Heart right ventricle (tissue), 16 donors: ENCODE measurements around the gene CDH8. TPM values are rescaled to one million over a fixed set of nuclear protein-coding genes. Genes with fewer than 3 reads are reported as not detected.

Experiments
- ATAC-seq, 8 donors: fragments of 200-7000 bp; cut with Tn5 transposase; one replicate each; pipeline ENCODE4 v1.9.1; 2020; ENCODE audit warnings: mild to moderate bottlenecking in 8 of 8, moderate library complexity in 8 of 8, moderate number of reproducible peaks in 1 of 8
- DNase-seq, 2 donors: peaks; one replicate each; pipeline ENCODE4 v3.0.0-alpha.2; 2020
- H3K27ac ChIP-seq, 10 donors: fragments of 200-600 bp; sonication (generic) in 2 of 10; one replicate each; pipeline versions ENCODE4 v1.5.0 to v1.8.0; 2020 to 2022; ENCODE audit warnings: mild to moderate bottlenecking in 3 of 10
- H3K27me3 ChIP-seq, 7 donors: fragments of 200-600 bp; one replicate each; pipeline ENCODE4 v1.8.0; 2021 to 2022; ENCODE audit warnings: mild to moderate bottlenecking in 2 of 7
- H3K36me3 ChIP-seq, 9 donors: fragments of 200-600 bp; sonication (generic) in 1 of 9; one replicate each; pipeline versions ENCODE4 v1.5.0 to v1.8.0; 2020 to 2022; ENCODE audit warnings: mild to moderate bottlenecking in 2 of 9
- H3K4me1 ChIP-seq, 9 donors: fragments of 200-600 bp; sonication (generic) in 1 of 9; one replicate each; pipeline versions ENCODE4 v1.5.0 to v1.8.0; 2020 to 2022; ENCODE audit warnings: mild to moderate bottlenecking in 4 of 9
- H3K4me3 ChIP-seq, 10 donors: fragments of 200-600 bp; sonication (generic) in 2 of 10; one replicate each; pipeline versions ENCODE4 v1.5.0 to v1.8.0; 2020 to 2022; ENCODE audit warnings: mild to moderate bottlenecking in 7 of 10, moderate library complexity in 2 of 10
- H3K9me3 ChIP-seq, 11 donors: fragments of 200-600 bp in 10 of 11; sonication (generic) in 2 of 11; one replicate each; pipeline versions ENCODE4 v1.5.0 to v1.8.0; 2013 to 2022; ENCODE audit warnings: mild to moderate bottlenecking in 2 of 11, control low read depth in 1 of 11, moderate library complexity in 1 of 11
- WGBS, 2 donors: extraction: QIAGEN DNeasy Blood & Tissue Kit; methylation state at CpG; one replicate each; pipeline ENCODE4 v1.1.7; 2013; ENCODE audit warnings: inconsistent platforms in 1 of 2; 5-methylcytosine and 5-hydroxymethylcytosine counted together
- intact Hi-C, 10 donors: fragments of 100-400 bp; cut with DNase I; formaldehyde crosslinking; loops; one replicate each; pipeline versions ENCODE4 v1.11.1 to v1.14.2; 2022
- polyA plus RNA-seq, 2 donors: library from polyadenylated mRNA; stranded (reverse); fragments of 200-250 nt; gene quantifications; one replicate each; pipeline ENCODE4 v1.2.3, GENCODE V29; 2013
- total RNA-seq, 10 donors: library from RNA; stranded (reverse); fragmentation: NEBNext Ultra II Directional in 3 of 10; extraction: Animal tissue kit (Norgen Biotek cat#: 25700) in 3 of 10; gene quantifications; one replicate each; pipeline versions ENCODE4 v1.2.1 to v1.2.4, GENCODE V29; 2021 to 2023
- TF ChIP-seq, protein P1 (sequence below), 9 donors: fragments of 200-600 bp; sonication (generic) in 2 of 9; IDR thresholded peaks; one replicate each; pipeline versions ENCODE4 v1.5.0 to v1.8.0; 2021 to 2022; ENCODE audit warnings: antibody characterized with exemption in 9 of 9, mild to moderate bottlenecking in 5 of 9, moderate library complexity in 1 of 9
- donor health status: Arrhythmogenic right ventricular cardiomyopathy.
- donor health status: ischemic (EF 13 %, LVEDD 7.1; RV severe dilation, severe dysfunction).
- donor health status: healthy with polysubstance abuse.
- donor health status: DM: no; HTN: yes; CAD: no.
- donor health status: DM: no; HTN: no; CAD: no.
- donor health status: ischemic (EF 25% LVEDD 6.9; RV normal size, moderate dysfunction).
- donor health status: ischemic (EF 25% LVEDD 5.7; RV mildly dilated, moderate dysfunction).
- donor health status: healthy.
- donor health status: DM: yes; HTN: yes; CAD: no.
- donor health status: Ischemic cardiomyopathy.
- donor health status: ischemic (EF 35%, LVEDD 5.7; RV mildly dilated, moderate dysfunction).
- donor health status: nonischemic (EF 11% LVEDD 7.7; RV severe dilation, severe dysfunction).
- donor health status: DM: yes; HTN: yes; CAD: no.
- donor health status: PGD.
- donor health status: ischemic (EF 29% LVEDD 5.4; RV normal size, mild dysfunction).
- donor health status: nonischemic (EF 23%, LVEDD 6.1; RV moderate dilation, normal function).

CDH8 gene
- total and polyA plus RNA-seq, 12 donors = 0.19 to 2.0 (median 0.53) TPM; not detected in 5

DNA sequence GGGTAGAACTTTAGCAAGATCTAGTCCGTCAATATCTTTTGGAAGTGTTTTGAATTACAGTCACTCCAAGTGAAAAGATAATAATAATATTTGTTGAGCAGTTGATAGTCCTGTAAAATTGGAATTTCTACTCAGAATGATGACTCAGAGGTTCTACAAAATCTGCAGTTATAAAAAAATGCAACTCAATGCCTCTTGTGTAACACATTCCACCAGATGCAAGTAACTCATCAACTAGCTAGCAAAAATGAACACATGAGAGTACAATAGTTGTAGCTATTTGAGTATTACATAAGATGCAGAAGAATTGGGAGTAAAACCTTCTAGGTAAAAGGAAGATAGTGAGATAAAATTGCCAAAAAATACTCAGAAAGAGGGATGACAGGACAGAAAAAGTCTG is 177.2 kb downstream of the CDH8 start:
- no peaks in the 10 kb centered on the region for H3K4me1 ChIP-seq
- ATAC-seq (no peak), DNase-seq (no peak)
- H3K9me3 ChIP-seq = peaks cover 0 to 10% (median 0%) of the 10 kb centered on the region in 11 donors
- intact Hi-C loops = no loop called here
- TF ChIP-seq, protein P1, sequence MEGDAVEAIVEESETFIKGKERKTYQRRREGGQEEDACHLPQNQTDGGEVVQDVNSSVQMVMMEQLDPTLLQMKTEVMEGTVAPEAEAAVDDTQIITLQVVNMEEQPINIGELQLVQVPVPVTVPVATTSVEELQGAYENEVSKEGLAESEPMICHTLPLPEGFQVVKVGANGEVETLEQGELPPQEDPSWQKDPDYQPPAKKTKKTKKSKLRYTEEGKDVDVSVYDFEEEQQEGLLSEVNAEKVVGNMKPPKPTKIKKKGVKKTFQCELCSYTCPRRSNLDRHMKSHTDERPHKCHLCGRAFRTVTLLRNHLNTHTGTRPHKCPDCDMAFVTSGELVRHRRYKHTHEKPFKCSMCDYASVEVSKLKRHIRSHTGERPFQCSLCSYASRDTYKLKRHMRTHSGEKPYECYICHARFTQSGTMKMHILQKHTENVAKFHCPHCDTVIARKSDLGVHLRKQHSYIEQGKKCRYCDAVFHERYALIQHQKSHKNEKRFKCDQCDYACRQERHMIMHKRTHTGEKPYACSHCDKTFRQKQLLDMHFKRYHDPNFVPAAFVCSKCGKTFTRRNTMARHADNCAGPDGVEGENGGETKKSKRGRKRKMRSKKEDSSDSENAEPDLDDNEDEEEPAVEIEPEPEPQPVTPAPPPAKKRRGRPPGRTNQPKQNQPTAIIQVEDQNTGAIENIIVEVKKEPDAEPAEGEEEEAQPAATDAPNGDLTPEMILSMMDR (IDR thresholded peaks at IDR 0.05) = no peak
- H3K36me3 ChIP-seq = no peaks in the 10 kb centered on the region
- H3K4me3 ChIP-seq = no peak overlapping the region
- no peaks in the 10 kb centered on the region for H3K27me3 ChIP-seq
- H3K27ac ChIP-seq = no peak overlapping the region
- 88 to 89% methylated on average over 1 of the region's 1 CpG for WGBS, 2 donors

DNA sequence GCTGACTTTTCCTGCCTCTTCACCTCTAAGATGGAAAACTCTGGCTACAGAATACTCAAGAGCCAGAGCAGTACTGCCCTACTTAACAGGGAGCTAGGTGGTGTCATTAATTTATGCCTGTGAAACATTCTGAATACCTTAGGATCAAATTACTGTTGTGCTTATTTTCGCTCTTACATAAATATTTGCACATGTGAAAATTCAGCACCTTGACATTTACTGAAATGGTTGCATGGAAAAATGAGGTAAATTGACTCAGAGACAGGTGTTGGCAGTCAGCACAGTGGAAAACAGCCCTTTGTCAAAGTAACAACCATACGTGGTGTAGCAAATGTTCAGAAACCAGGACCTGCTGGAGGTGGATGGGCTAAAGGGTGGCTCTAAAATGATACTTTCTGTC is 193.6 kb downstream of the CDH8 start:
- ATAC-seq = no peak
- no peaks in the 10 kb centered on the region for H3K4me1 ChIP-seq
- H3K27me3 ChIP-seq = no peaks in the 10 kb centered on the region
- WGBS, 2 donors = 79 to 83% methylated on average over 2 of the region's 2 CpGs
- intact Hi-C loops = no loop called here
- DNase-seq = no peak
- TF ChIP-seq, protein P1 (IDR thresholded peaks at IDR 0.05) = no peak
- H3K36me3 ChIP-seq = no peaks in the 10 kb centered on the region
- no peak overlapping the region for H3K27ac ChIP-seq
- peaks cover 0 to 4% (median 0%) of the 10 kb centered on the region in 11 donors for H3K9me3 ChIP-seq
- H3K4me3 ChIP-seq = no peak overlapping the region

DNA sequence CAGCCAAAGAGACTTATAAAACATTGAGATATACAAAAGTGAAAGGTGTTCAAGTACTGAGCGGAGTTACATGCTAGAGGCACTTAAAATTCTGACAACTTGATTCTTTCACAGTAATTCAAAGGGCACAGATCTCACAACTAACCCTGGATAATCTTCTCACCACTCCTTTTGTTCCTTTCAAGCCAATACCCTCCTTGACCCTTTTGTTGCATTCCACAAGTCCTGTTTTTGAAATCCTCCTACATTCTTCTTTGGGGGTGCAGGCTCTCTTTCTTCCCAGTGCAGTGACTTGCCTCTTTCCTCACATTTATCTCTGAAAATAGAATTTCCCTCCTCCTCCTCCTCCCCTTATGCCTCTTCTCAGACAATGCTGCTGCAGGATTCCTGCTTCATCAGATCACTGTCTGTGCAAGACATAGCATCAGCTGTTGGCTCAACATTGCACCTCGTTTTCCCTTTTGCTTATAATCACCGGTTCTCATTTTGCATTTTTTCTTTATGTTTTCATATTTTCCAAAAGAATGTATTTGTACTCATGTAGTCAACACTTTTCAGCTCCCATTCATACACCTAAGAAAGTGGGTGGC is 199.3 kb downstream of the CDH8 start:
- no peak overlapping the region for H3K4me3 ChIP-seq
- intact Hi-C loops = loop anchor here in 1 of 10 donors (10.0 kb wide), 1 partner anchor 48 kb away; no protein-coding TSS in a partner anchor
- ATAC-seq = no peak
- TF ChIP-seq, protein P1 (IDR thresholded peaks at IDR 0.05) = no peak
- DNase-seq = no peak
- 47 to 51% methylated on average over 3 of the region's 3 CpGs for WGBS, 2 donors
- H3K27me3 ChIP-seq = no peaks in the 10 kb centered on the region
- no peak overlapping the region for H3K27ac ChIP-seq
- no peaks in the 10 kb centered on the region for H3K4me1 ChIP-seq
- no peaks in the 10 kb centered on the region for H3K9me3 ChIP-seq
- no peaks in the 10 kb centered on the region for H3K36me3 ChIP-seq

DNA sequence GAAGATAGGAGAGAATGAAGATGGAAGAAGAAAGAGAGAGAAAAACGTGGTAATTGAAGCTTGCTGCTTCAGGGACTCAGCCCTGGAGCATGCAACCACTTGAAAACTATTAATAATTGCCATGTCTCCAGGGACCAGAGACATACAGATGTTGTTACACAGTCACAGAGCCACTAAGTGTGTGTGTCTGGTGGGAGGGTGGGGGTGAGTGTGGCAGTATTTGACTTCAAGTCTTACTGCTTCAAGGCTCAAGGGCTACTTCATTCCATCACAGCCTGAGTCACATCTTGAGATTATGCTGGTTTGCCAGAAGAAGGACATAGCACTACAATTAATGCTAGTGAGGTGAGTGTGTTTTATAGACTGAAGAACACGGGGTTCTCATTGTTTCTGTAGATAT is 202.2 kb downstream of the CDH8 start:
- no peaks in the 10 kb centered on the region for H3K4me1 ChIP-seq
- no peak overlapping the region for H3K27ac ChIP-seq
- intact Hi-C loops = loop anchor here in 1 of 10 donors (10.0 kb wide), 1 partner anchor 51 kb away; no protein-coding TSS in a partner anchor
- no peak overlapping the region for H3K4me3 ChIP-seq
- WGBS, 2 donors = 63 to 73% methylated on average over 2 of the region's 2 CpGs
- TF ChIP-seq, protein P1 (IDR thresholded peaks at IDR 0.05) = no peak
- H3K27me3 ChIP-seq = no peaks in the 10 kb centered on the region
- no peaks in the 10 kb centered on the region for H3K36me3 ChIP-seq
- ATAC-seq (no peak), DNase-seq (no peak)
- H3K9me3 ChIP-seq = no peaks in the 10 kb centered on the region
